T47D (cell line): Measurements from ENCODE around the gene APOE.

Source experiments
- DNase-seq, 2 experiments: peaks; one replicate each; pipeline versions ENCODE4 v3.0.0 to v3.0.0-alpha.2; 2011 to 2012; ENCODE audit warnings: low read depth in 1 of 2, low spot score in 1 of 2
- JUND ChIP-seq: IDR thresholded peaks from 2 replicates; pipeline ENCODE4 v1.6.1; 2012; ENCODE audit warnings: low read depth
- in situ Hi-C: cut with HindIII; loops from 2 replicates; pipeline ENCODE4 v1.10.0; 2016; ENCODE audit warnings: low sequenced_read_pairs, low pct_unique_long_range_greater_than_20kb

Gene APOE

GRCh38 chr19:44954649-44955504 lies 49.3 kb downstream of the APOE start, which contains the start of gene CLPTM1:
TSS of gene CLPTM1 (plus strand) at chr19:44955380. CDS start at chr19:44955396, 16 bp downstream.
- no peak for TF ChIP-seq JUND
- in situ Hi-C loops: no loop called here
- DNase-seq: peak; percentile 88 to 95

- no peak for TF ChIP-seq JUND
- in situ Hi-C loops: no loop called here
- DNase-seq: no peak
These were observed 50.2 kb downstream of the APOE start for GRCh38 chr19:44955505-44956439.

- no peak for DNase-seq
- no peak for TF ChIP-seq JUND
- in situ Hi-C loops: no loop called here
These were observed 51.9 kb downstream of the APOE start for GRCh38 chr19:44957526-44957925.

GRCh38 chr19:44958090-44958489 lies 52.5 kb downstream of the APOE start:
- no peak for TF ChIP-seq JUND
- in situ Hi-C loops: no loop called here
- DNase-seq: no peak
